HuH-7.5 (cell line): ENCODE results near the gene UBE2F.
A peak's percentile ranks its signal among the peaks of the same experiment; 100 is the strongest.

Experiments used
- DNase-seq: peaks from one replicate; pipeline ENCODE4 v3.0.0; 2011; ENCODE audit warnings: low spot score

UBE2F gene, protein sequence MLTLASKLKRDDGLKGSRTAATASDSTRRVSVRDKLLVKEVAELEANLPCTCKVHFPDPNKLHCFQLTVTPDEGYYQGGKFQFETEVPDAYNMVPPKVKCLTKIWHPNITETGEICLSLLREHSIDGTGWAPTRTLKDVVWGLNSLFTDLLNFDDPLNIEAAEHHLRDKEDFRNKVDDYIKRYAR

DNA sequence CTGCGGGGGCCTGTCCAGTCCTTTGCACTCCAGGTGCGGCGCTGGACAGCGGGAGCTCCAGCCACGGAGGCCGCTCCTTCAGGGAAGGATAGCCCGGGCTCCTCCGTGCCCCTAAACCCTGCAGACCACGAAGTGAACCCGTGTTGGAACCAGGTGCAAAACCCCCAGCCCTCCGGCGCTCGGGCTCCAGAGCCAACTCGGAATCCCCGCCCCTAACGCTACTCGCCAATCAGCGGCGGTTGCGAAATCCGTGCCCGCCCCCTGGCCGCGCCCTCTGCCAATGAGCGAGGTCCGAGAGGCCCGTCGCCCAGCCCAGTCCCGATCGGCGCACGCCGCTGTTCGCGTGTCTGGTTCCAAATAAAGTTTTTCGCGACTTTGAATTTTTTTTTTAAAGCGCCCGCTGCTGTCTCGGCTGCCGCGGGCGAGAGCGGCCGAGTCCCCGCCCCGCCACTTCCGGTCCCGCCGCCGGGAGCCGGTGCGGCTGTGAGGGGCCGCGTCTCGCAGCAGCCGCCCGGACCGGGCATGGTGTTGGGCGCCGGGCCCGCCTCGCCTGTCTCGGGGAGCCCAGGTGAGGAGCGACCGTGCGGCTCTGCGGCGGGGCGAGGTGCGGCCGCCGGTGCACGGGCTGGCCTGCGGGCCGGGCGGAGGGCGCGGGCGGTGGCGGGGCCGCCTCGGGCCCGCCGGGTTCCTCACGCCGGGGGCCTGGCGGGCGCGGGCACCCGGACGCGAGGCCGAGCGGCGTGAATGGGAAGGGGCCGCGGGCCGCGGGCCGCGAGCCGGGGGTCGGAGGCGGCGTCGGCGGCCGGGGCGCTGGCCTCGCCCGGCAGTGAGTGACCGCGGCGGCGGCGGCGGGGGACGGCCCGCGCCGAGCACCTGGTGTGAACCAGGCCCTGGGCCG is at the start of gene UBE2F:
TSS of gene UBE2F (plus strand) at position 450 of the 898 bp plus-strand sequence. CDS start 6,094 bp downstream, outside the sequence.
- DNase-seq: peak; percentile 96

DNA sequence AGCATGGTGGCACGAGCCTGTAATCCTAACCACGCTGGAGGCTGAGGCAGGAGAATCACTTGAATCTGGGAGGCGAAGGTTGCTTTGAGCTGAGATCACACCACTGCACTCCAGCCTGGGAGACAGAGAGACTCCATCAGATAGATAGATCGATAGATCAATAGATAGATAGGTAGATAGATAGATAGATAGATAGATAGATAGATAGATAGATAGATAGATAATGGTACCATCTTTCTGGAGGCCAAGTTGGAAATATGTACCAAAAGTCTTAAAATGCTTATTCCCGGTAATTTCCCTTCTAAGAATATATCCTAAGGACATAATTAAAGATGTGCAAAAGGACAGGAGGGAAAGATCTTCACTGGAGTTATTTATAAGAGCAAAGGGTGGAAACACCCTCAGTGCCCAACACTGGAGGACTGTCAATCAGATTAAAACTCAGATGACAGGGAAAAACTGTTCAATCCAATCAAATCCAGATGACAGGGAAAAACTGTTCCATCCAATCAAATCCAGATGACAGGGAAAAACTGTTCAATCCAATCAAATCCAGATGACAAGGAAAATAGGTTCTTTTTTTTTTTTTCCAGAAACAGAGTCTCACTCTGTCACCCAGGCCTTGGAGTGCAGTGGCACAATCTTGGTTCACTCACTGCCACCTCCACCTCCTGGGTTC is 49.0 kb upstream of the UBE2F start:
- no peak for DNase-seq

DNA sequence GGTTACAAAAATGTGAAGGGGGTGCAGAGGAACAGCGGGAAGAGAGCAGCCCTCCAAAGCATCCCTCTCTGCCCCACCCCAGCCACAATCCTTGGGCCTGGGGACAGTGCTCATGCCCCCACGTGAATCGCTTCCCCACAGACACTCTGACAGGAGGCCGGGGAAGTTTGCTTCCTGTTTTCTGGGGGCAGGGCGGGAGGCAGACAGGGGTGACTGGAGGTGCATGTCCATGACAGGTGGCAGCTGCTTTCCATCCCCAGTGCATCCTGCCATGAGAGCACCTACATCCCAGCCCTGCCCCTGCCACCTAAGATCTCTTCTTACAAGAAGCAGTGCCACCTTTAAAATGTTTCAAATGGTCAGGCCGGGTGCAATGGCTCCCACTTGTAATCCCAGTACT is 47.2 kb upstream of the UBE2F start:
- DNase-seq: no peak

DNA sequence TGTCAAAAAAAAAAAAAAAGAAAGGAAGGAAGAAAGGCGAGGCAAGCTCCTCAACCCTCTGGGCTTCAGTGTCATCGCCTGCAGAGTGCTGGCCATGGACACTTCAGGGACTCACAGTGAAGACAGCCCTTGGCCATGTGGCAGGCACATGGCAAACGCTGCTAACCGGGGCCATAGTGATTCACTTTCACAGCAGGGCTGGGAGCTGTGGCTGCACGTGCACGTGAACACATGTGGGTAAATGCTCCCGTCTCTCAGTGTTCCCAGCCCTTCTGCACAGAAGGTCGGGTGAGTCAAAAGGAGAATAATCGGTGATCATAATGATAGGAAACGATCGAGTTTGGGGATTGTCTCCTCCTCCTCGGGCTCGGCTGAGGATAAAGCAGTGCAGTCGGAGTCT is 46.1 kb upstream of the UBE2F start:
- DNase-seq: no peak

DNA sequence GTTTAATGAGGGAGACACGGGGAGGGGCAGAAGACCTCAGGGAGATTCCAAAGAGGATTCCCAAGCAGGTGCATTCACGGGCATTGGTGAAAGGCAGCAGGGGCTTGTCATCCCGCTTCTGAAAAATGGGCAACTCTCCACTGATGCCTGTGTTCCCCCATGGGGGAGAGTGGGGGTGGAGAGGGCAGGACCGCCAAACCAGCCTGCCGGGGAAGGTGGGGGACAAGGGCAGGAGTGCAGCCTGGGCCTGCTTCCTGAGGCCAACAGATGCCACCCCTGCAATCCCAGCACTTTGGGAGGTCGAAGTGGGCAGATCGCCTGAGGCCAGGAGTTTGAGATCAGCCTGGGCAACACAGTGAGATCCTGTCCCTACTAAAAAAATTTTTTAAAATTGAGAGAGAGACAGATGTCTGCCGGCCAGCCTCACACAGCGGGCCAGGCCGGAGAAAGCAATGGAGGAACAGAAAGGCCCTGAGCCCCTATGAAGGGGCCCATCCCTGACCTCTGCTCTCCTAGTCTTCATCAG is 44.8 kb upstream of the UBE2F start:
- DNase-seq: no peak

DNA sequence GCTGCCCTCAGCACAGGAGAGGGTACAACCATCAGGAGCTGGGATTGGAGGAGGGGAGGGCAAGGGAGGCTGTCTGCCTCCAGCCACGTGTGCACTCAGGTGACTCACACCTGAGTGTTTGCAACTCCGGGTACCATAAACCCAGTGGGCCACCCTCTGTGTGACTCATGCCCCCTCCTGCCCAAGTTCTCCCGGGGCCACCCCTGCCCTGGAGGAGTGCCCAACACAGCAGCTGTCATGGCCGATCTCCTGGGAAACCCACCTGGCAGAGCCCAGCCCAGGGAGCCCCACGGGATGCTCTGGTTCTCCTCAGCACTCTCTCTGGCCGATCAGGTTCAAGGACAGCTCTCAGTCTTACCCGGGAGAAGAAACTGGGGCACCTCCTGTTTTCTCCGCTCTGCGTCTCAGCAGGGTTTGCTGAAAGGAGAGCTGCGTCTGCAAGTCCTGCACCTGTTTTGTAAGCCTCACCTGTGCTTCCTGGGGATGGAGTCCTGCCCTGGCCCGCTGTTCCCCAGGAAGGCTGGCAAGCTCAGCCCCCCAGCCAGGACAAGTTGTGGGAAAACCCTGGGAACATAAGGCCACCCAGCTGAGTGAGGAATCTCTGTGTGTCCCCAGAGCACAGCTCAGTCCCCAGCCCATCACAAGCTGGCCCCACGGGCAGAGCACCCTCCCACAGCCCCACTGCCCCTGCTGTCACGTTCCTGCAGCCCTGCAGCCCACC is 44.0 kb upstream of the UBE2F start:
- no peak for DNase-seq

DNA sequence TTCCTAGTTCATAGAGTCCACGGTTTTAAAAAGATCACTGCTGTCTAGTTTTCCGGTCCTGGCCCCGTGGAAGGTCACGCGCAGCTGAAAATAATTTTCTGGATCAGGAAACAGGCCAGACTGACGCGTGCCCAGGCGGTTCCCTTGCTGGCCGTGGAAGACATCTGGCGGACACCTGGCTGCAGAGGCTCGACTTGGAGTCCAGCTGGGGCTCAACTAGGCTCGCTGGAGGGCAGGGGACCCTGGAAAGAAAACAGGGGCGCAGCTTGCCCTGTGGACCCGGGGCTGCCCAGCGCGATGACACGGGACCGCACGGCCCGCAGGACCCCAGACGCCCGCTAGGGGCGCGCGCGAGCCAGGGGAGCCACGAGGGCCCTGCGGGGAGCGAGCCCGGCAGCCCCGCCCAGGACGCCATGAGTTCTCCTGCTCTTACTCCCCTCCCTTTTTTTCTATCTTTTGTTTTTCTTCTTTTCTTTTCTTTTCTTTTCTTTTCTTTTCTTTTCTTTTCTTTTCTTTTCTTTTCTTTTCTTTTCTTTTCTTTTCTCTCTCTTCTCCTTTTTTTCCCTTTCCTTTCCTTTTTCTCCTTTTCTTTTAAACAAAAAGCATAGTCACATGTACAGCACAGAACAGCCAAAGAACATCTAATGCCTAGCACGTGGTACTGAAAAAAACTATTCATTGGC is 43.2 kb upstream of the UBE2F start:
- DNase-seq: peak; percentile 90

DNA sequence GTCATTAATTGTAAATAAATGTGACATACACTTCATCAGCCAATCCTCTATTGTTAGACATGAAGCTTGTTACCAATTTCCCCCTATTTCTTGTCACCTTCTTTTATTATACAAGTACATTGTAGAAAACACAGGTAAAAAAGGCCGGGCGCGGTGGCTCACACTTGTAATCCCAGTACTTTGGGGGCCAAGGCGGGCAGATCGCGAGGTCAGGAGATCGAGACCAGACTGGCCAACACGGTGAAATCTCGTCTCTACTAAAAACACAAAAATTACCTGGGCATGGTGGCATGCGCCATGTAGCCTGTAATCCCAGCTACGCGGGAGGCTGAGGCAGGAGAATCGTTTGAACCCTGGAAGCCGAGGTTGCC is 42.7 kb upstream of the UBE2F start:
- no peak for DNase-seq

DNA sequence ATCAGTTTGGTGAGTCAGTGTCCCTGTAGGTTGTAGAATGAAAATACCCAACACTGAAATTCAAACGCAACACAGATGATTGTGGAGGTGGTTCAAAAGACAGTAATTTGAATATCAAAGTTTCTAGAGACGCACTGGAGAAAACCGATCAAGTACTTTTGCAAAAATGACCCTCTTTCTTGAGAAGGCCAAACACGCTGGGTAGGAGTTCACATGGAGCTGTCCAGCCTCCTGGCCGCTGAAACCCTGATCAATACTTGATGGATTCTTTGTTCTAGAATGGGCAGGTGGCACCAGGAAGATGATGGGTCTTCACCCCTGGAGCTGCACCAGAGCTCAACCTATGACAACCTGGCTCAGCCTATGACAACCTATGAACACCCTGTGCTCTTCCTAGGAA is 39.7 kb upstream of the UBE2F start:
- DNase-seq: no peak

DNA sequence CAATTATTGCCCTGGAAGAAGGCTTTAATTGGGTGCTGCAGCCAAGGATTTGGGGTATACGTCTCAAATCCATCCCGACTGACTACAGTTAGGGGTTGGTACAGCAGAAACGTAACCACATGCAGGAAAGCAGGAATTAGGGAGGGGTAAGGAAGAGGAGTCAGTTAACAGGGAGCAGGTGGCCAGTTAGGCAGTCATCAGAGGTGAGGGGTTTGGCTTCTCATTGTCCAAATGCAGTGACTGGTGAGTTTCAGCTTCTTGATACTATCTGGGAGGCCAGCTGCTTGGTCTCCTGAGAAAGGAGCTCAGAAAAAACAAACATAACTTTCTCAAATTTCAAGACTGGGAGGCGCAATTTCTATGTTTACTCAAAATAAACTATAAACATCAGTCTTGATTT is 38.8 kb upstream of the UBE2F start:
- no peak for DNase-seq

DNA sequence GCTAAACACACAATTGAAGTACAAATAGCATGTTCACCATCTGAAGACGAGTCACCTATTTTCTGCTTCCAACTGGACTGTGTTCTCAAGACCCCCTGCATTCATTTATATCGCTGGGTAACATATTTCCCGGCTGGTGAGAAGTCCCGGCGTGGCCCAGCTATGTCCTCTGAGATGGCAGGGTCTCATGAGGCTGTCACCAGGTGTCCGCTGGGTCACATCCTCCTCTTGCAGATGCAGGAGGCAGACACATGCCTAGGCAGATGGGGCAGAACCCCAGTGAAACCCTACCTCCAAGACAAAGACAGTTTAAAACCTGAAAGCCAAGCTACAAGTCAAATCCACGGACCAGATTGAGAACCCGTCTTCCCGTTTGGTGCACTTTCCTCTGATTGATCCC is 36.8 kb upstream of the UBE2F start:
- DNase-seq: no peak

DNA sequence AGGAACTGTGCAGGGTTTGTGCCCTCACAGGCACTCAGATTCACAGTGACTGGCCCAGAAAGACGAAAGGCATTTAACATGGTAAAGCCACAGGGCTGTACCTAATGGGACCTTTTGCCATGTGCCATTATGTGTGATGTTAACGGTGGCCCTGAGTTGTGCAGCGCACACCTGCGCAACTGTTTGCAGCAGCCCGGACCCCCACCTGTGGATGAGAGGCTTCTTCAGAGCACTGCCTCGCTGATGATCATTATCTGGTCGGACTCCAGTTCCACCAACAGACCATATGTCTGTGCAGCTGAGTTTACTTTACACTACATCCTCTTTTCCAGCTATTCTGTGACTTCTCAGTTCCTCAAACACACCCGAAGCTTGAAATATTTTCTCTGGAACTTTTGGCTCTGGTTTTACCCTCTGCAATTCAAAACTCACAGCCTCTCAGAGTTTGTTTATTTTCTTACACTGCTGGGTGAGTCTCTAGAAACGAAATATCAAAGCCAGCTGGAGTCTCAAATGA is 35.6 kb upstream of the UBE2F start:
- no peak for DNase-seq

DNA sequence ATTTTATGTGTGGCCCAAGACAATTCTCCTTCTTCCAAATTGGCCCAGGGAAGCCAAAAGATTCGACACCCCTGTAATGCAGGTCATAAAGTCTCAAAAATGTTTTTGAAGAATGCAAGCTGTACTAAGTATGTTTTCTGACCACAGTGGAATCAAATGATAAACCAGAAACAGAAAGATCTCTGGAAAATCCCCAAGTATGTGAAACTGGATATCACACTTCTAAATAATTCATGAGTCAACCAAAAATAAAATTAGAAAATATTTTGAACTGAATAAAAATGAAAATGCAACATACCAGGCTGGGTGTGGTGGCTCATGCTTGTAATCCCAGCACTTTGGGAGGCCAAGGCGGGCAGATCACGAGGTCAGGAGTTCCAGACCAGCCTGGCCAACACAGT is 34.1 kb upstream of the UBE2F start:
- DNase-seq: no peak

DNA sequence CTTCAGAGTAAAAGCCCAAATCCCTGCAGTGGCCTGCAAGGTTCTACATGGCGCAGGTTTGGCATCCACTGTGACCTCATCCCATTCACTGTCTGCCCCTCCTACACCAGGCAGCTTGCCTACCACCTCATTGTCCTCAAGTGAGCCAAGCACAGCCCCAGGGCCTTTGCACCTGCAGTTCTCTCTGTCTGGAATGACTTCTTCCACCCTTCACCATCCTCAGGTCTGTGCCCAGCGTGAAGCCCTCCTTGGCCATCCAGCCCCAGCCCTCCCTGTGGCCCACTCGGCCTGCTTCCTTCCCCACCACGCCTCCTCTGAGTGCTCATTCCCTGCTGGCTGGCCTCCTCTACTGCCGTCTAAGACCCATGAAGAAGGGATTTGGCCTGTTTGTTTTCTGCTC is 32.6 kb upstream of the UBE2F start:
- no peak for DNase-seq

DNA sequence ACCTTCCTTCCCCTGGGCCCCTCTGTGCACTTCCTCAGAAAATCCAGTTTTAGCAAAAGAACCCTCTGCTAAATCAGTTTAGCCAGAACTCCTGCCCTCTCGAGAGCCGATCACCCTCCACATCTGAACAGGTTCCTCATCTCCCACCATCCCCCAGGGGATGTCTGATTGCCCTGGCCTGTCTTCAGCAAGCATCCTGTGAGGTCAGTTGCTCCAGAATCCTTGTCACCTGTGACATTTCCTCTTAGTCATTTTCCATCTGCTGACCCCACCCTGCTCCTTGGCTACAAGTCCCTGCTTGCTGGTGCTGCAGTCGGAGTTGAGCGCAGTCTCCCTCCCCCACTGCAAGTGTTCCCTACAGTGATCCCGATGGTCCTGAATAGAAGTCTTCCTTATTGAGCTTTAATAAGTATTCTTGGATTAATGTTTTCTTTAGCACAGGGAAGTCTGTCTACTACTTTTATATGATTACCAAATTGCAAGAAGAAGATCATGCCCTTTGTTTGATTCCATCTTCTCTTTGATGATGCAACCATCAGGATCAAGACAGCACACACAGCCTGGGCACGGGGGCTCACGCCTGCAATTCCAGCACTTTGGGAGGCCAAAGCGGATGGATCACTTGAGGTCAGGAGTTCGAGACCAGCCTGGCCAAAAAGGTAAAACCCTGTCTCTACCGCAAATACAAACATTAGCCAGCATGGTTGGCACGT is 30.9 kb upstream of the UBE2F start:
- no peak for DNase-seq

DNA sequence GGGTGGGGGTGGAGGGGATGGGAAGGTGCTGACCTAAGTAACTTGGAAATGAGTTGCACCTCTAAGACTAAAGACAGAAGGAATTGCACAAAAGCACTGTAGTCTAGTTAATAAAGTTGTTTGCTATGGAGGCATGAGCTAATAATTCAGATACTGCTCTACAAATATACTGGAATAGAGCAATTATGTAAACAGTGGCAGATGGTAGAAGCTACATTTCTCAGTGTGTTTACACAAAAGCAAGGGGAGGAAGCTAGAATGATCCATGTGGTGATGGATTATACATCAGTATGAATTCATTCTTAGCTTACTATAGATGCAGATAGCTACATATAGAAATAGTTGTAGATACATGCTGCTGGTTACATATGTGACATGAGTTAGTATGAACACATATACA is 27.6 kb upstream of the UBE2F start:
- no peak for DNase-seq

DNA sequence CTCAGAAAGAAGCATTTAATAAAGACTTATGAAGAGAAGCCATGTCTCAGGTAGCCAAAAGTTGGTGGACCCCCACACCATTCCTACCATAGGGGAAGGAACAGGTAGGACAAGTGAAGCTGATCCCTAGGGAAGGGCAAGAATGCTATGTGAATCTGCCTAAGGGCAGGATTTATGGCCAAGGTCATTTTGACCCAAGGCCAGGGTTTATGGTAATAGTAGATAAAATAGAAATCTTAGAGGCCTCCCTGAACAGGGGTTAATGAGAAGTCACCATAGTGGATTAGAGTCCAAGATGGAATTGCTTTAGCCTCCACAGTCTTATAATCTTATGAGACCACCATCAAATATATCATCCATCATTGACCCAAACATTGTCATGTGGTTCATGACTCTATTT is 26.0 kb upstream of the UBE2F start:
- DNase-seq: no peak

DNA sequence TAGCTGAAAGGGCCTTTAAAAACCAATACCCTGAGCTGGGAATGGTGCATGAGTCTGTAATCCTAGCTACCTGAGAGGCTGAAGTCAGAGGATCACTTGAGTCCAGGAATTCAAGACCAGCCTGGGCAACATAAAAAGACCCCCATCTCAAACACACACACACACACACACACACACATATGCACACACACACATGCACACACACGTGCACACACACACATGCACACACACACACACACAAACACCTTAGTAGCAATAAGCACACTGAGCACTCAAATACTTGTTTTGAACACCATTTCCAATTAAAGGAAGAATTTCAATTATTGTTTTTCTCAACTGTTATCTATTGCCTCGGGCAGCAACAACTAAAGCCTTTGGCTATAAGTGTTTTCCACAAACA is 25.6 kb upstream of the UBE2F start:
- DNase-seq: no peak

DNA sequence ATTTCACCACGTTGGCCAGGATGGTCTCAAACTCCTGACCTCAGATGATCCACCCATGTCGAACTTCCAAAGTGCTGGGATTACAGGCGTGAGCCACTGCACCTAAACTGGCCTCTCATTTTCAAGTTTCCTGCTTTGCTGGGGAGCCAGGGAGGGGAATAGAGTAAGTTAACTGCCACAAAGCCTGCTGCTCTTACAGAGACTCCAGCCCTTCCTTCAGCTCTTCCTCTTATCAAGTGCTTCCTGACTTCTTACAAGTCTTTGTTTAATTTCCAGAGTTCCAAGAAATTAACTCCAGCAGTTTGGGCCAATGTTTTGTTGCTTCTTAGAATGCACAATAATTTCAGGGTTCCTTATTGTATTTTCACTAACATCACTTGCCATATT is 24.3 kb upstream of the UBE2F start:
- no peak for DNase-seq

DNA sequence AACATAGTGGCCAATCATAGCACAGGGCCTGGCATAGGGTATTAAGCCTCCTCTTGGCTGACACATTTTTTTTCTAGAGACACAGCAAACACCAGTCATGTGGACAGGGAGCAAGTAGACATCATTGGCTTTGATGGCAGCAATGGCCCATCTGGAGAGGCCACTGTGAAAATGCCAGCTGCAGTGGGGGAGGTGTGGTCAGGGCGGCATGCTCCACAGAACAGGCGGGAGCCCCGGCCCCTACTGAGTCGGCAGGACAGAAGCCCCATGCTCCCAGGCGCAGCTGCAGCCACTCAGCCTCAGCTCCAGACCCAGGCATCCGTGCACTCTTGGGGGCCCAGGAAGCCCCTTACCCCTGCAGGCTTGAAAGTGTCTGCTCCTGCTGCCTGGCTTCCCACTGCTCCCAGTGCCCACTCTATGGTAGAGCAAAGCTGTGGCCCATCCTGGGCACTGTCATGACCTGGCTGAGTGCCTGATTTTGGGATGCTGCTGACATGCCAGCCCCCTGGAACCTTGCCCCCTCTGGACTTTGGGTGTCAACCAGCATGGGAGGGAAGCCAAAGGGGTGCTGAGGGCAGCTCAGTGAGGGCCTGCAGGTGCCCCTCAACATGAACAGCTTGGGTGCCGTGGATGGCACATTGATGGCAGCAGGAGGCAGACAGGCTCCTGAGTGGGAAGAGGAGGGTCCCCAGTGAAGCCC is 23.3 kb upstream of the UBE2F start:
- no peak for DNase-seq
